Ascending aorta (tissue), 2 donors: ENCODE data around the gene NUDT2. TPM values are rescaled to one million over a fixed set of nuclear protein-coding genes. Genes with fewer than 3 reads are reported as not detected.

Experiments used
- DNase-seq, 2 donors: peaks; one replicate each; pipeline ENCODE4 v3.0.0-alpha.2; 2019; ENCODE audit warnings: low spot score in 2 of 2
- H3K27ac ChIP-seq, 2 donors: fragments of 200-600 bp; sonication (generic); one replicate each; pipeline ENCODE4 v1.5.1; 2016 to 2017; ENCODE audit warnings: mild to moderate bottlenecking in 1 of 2
- H3K27me3 ChIP-seq: fragments of 200-600 bp; sonication (generic); one replicate; pipeline ENCODE4 v1.5.1; 2017
- H3K36me3 ChIP-seq, 2 donors: fragments of 200-600 bp; sonication (generic); one replicate each; pipeline ENCODE4 v1.5.1; 2016
- H3K4me1 ChIP-seq, 2 donors: fragments of 200-600 bp; sonication (generic); one replicate each; pipeline ENCODE4 v1.5.1; 2016 to 2017; ENCODE audit warnings: mild to moderate bottlenecking in 1 of 2
- H3K4me3 ChIP-seq, 2 donors: fragments of 200-600 bp; sonication (generic); one replicate each; pipeline ENCODE4 v1.5.1; 2016 to 2017; ENCODE audit warnings: mild to moderate bottlenecking in 1 of 2
- H3K9me3 ChIP-seq, 2 donors: fragments of 200-600 bp; sonication (generic); one replicate each; pipeline ENCODE4 v1.5.1; 2016
- CTCF ChIP-seq, 3 experiments: fragments of 200-600 bp in 2 of 3; fragments of 450-650 bp in 1 of 3; sonication (generic) in 2 of 3; IDR thresholded peaks; one replicate each; pipeline ENCODE4 v1.5.1; 2016 to 2019; ENCODE audit warnings: antibody characterized with exemption in 3 of 3, mild to moderate bottlenecking in 1 of 3, moderate library complexity in 1 of 3
- intact Hi-C: fragments of 100-400 bp; cut with DNase I; formaldehyde crosslinking; loops from one replicate; pipeline ENCODE4 v1.15.1; 2023
- total RNA-seq: library from RNA; depleted of rRNA; stranded (reverse); fragments of >200 nt; gene quantifications from one replicate; pipeline ENCODE4 v1.1.0, GENCODE V29; 2016

The NUDT2 gene
- total RNA-seq, 1 donor from 2014 or later: not detected

- Histone ChIP-seq H3K4me3 (no peak overlapping the region), H3K9me3 (no peaks in the 10 kb centered on the region), H3K27me3 (no peaks in the 10 kb centered on the region), H3K36me3 (no peaks in the 10 kb centered on the region), H3K4me1 (peaks cover 0 to 9% of the 10 kb centered on the region in 2 donors), H3K27ac (no peak overlapping the region)
- no peak for DNase-seq
- intact Hi-C loops: loop anchor here (10.0 kb wide), 1 partner anchor 174 kb away; no protein-coding TSS in a partner anchor
- TF ChIP-seq CTCF (IDR thresholded peaks at IDR 0.05): no peak
Measured at GRCh38 chr9:34331196-34331595, 1.8 kb downstream of the NUDT2 start.

GRCh38 chr9:34332076-34332964, 3.0 kb downstream of the NUDT2 start:
- H3K36me3 ChIP-seq: no peaks in the 10 kb centered on the region
- H3K27me3 ChIP-seq: no peaks in the 10 kb centered on the region
- no peaks in the 10 kb centered on the region for H3K9me3 ChIP-seq
- intact Hi-C loops: loop anchor here (1.0 to 10.0 kb wide), 2 partner anchors 47 to 172 kb away; no protein-coding TSS in a partner anchor
- peak; percentile 51 to 65 (median 56) for TF ChIP-seq CTCF (IDR thresholded peaks at IDR 0.05)
- no peak overlapping the region for H3K4me3 ChIP-seq
- DNase-seq: no peak
- H3K27ac ChIP-seq: no peak overlapping the region
- peaks cover 0 to 9% of the 10 kb centered on the region in 2 donors for H3K4me1 ChIP-seq

GRCh38 chr9:34333836-34334235, 4.5 kb downstream of the NUDT2 start:
- H3K4me1 ChIP-seq: peaks cover 0 to 5% of the 10 kb centered on the region in 2 donors
- H3K36me3 ChIP-seq: peaks cover 0 to 3% of the 10 kb centered on the region in 2 donors

GRCh38 chr9:34334337-34334824, 5.0 kb downstream of the NUDT2 start:
- no peak for DNase-seq
- H3K36me3 ChIP-seq: peaks cover 0 to 8% of the 10 kb centered on the region in 2 donors
- H3K9me3 ChIP-seq: no peaks in the 10 kb centered on the region
- no peak overlapping the region for H3K4me3 ChIP-seq
- intact Hi-C loops: loop anchor here (10.0 kb wide), 1 partner anchor 170 kb away; no protein-coding TSS in a partner anchor
- H3K27ac ChIP-seq: no peak overlapping the region
- H3K27me3 ChIP-seq: no peaks in the 10 kb centered on the region
- H3K4me1 ChIP-seq: peaks cover 0 to 5% of the 10 kb centered on the region in 2 donors
- TF ChIP-seq CTCF (IDR thresholded peaks at IDR 0.05): no peak

More at GRCh38 chr9:34333836-34334235, 4.5 kb downstream of the NUDT2 start:
- Histone ChIP-seq H3K27me3 (no peaks in the 10 kb centered on the region), H3K4me3 (no peak overlapping the region), H3K27ac (no peak overlapping the region), H3K9me3 (no peaks in the 10 kb centered on the region)
- no peak for DNase-seq
- no peak for TF ChIP-seq CTCF (IDR thresholded peaks at IDR 0.05)
- intact Hi-C loops: loop anchor here (10.0 kb wide), 1 partner anchor 171 kb away; no protein-coding TSS in a partner anchor

GRCh38 chr9:34334916-34335315, 5.5 kb downstream of the NUDT2 start:
- Histone ChIP-seq H3K27me3 (no peaks in the 10 kb centered on the region), H3K27ac (no peak overlapping the region), H3K4me1 (peaks cover 0 to 5% of the 10 kb centered on the region in 2 donors), H3K9me3 (no peaks in the 10 kb centered on the region), H3K36me3 (peaks cover 0 to 14% of the 10 kb centered on the region in 2 donors), H3K4me3 (no peak overlapping the region)
- TF ChIP-seq CTCF (IDR thresholded peaks at IDR 0.05): no peak
- DNase-seq: no peak
- intact Hi-C loops: loop anchor here (10.0 kb wide), 1 partner anchor 170 kb away; no protein-coding TSS in a partner anchor
